ENCODE measurements around the gene GNB2.
"Not testable (repeated sequence)": the region's sequence is repeated elsewhere in the genome, so short reads cannot be mapped to it uniquely, and the experiment has no call there.

Gene GNB2

DNA sequence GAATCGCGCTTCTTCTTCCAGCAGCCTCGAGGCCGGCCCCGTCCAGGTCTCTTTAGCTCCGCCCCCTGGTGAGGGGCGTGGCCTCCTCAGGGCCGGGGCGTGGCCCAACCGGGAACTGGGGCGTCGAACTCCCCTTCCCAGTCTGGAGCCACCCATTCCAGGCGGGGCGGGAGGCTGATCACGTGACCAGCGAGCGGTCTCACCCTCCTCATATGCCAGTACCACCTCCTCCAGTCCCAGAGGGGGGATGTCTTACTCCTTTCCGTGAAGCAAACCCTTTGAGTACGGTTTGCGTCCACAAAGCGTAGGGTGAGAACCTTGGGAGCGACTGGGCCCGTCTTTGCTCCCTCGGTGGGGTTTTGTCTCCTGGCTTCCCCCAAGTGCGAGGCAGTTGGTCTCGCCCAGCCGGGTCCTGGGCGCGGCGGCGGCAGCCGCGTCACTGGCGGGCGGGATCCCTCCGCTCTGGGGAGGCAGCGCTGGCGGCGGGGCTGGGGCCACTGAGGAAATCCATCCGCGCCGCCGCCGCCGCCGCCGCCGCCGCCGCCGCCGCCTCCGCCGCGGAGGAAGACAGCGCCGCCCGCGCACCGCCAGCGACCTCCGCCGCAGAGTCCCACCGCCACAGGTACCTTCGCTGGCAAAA, at the start of gene GNB2:
Gene GNB2, plus strand, starts transcription at position 439 of the 640 bp plus-strand sequence. CDS start 2,526 bp downstream, outside the sequence.
- DNase-seq: peak; percentile 98 to 99

DNA sequence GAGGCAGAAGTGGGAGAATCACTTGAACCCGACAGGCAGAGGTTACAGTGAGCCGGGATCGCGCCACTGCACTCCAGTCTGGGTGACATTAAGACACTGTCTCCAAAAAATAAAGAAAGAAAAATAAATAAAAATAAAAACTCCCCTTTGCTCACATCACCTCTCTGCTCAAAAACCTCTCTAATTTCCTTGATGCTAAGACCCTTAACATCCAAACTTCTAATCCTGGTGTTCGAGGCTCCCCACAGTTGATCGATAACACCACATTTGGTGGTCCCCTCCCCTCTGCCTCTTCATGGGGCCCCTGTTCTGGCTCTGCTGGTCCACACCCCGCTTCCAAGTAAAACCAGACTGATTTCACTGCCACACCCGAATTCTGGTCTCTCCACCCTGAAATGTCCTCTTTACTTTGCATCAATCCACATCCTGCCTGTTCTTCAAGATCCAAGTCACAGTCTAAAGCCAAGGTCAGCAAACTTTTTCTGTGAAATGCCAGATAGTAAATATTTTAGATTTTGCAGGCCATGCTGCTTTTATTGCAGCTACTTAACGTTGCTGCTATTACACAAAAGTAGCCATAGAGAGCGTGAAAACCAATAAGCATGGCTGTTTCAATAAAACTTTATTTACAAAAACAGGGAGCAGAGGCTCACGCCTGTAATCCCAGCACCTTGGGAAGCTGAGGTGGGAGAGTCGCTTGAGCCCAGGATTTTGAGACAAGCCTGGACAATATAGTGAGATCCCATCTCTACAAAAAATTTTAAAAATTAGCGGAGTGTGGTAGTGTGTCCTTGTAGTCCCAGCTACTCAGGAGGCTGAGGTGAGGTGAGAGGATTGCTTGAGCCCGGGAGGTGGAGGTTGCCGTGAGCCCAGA, 49.4 kb upstream of the GNB2 start:
- DNase-seq: no peak

DNA sequence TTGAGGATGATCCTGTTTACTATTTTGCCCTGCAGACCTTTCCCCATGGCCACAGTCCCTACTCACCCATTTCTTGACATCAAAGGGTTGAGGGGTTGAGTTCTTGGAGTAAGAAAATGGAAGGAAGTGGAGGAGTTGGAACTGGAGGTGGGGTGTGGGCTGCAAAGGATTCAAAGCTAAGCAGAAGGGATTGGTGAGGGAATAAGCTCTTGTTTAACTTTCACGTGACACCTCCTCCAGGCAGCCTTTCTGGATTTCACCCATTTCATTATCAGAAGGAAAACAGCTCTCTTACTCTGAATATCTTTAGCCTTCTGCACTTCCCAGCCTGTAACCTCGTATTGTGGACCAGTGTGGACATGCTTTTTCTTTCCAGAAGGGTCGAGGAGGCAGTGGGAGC, 47.5 kb upstream of the GNB2 start:
- no peak for DNase-seq

DNA sequence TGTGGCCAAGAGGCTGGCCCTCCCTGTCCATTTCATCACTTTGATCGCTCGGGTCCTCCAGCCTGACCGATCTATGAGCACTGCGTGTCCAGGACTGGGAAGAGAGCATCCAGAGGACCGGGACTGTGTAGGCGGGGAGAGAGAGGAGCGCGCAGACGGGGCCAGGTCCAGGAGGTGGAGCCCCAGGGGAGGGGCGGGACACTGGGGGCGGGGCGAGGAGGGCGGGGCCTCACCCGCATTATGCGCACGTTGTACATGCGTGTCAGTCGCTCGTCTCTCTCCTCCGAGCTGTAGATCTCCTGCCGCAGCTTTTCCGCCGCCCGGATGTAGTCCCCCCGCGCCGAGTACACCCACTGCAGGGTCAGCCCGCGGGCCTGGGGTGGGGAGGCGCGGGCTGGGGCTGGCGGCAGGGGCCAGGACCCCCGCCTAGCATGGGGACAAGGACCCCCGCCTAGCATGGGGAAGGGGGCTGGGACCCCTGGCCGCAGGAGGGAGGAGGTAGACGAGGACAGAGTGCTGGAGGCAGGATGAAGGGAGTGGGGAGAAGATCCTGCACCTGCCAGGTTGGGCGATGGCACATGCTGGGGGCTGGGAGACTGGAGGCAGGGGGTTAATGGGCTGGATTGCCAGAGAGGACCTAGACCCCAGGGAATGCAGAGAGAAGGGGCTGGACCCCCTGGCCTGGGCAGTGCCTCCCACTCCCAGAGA, 46.9 kb upstream of the GNB2 start:
- DNase-seq: peak; percentile 36 to 53

DNA sequence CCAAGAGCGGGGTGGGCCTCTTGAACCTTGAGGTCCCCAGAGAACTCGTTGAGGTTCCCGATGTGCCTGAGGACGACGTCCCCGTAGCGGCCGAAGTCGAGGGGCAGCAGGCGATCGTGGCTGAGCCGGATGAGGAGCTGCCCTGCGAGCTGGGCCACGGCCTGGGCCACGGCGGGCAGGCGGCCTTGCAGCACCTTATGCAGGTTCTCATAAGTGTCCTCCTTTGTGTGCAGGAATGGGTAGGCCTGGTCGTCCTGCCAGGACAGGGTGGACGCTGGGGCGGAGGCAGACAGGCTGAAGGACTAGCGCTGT, 46.3 kb upstream of the GNB2 start:
- DNase-seq: no peak

DNA sequence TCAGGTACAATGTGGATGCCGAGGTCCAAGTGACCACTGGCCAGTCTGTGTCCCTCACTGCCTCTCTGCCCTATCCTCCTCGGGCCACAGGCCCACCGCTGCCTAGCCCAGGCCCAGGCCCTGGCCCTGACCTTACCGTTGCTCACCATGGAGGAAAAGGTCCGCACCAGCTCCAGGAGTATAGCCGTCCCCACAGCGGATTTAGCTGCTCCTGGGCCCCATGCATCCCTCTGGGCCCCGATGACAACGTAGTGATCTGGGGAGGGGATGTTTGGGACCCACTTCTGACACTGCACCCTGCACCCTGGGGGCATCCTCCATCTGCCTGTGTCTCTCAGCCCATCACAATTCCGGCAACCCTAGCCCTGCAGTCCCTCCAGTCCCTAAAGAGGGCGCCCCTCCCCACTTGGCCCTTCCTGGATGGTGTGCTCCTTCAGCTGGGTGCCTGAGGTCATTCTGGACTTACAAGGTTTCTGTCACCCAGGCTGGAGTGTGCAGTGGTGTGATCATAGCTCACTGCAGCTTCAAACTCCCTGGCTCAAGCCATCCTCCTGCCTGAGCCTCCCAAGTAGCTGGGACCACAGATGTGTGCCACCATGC, 44.3 kb upstream of the GNB2 start:
- DNase-seq: no peak

DNA sequence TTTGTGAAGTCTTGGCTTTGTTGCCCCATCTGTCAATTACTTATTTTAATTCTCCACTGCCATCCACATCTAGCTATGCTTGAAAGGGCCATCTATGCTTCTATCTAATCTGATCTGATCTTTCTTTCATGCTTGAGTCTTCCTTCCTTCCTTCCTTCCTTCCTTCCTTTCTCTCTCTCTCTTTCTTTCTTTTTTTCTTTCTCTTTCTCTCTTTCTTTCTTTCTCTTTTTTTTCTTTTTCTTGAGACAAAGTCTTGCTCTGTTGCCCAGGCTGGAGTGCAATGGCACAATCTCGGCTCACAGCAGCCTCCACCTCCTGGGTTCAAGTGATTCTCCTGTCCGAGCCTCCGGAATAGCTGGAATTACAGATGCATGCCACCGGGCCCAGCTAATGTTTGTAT, 43.5 kb upstream of the GNB2 start:
- no peak for DNase-seq

DNA sequence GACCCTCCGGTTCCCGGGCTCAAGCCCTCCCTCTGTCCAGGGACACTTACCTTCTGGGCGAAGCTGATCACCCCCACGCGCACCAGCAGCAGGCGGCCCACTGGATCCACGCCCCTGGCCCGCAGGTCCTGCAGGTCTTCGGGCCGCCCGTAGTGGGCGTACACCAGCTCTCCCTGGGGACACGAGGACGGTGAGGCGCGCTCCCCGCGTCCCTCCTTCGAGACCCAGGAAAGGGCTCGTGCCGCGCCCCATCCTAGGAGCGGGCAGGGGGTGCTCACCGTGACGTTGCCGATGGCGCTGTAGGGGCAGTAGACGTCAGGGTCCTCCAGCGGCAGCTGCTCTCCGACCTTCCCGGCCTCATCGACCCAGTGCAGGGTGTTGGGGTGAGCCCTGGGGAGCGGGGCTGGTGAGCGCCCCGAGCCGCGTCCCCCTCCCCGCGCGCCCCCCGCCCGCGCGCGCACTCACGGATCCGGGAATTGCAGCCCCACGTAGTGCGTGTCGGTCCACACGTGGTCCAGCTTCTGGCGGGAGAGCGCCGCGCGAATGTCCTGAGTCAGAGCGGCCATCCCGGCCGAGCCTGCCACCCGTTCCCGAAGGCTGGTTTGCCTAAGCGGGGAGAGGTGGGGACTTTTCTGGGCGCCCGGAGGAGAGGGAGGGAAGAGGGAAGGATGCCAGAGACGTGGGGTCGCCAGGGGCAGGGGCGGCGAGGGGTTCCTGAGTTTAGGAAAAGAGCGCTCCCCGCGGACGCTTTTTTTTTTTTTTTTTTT, 40.4 kb upstream of the GNB2 start:
- peak in 1 of 2 experiments; percentile 21 for DNase-seq

DNA sequence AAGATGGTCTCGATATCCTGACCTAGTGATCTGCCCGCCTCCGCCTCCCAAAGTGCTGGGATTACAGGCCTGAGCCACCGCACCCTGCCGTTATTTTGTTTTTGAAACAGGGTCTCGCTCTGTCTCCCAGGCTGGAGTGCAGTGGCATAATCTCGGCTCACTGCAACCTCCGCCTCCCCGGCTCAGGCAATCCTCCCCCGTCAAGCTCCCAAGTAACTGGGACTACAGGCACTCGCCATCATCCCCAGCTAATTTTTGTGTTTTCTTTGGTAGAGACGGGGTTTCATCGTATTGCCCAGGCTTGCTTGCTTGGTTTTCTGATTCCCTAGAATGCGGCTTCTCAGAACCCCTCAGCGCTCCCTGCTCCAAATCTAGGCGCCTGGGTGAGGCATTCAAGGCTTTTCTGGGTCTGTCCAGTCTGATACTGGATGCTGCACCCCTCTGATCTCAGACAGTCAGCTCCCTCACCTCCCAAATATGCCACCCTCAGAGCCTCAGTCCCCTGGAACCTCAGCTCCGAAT, 33.5 kb upstream of the GNB2 start:
- DNase-seq: no peak

DNA sequence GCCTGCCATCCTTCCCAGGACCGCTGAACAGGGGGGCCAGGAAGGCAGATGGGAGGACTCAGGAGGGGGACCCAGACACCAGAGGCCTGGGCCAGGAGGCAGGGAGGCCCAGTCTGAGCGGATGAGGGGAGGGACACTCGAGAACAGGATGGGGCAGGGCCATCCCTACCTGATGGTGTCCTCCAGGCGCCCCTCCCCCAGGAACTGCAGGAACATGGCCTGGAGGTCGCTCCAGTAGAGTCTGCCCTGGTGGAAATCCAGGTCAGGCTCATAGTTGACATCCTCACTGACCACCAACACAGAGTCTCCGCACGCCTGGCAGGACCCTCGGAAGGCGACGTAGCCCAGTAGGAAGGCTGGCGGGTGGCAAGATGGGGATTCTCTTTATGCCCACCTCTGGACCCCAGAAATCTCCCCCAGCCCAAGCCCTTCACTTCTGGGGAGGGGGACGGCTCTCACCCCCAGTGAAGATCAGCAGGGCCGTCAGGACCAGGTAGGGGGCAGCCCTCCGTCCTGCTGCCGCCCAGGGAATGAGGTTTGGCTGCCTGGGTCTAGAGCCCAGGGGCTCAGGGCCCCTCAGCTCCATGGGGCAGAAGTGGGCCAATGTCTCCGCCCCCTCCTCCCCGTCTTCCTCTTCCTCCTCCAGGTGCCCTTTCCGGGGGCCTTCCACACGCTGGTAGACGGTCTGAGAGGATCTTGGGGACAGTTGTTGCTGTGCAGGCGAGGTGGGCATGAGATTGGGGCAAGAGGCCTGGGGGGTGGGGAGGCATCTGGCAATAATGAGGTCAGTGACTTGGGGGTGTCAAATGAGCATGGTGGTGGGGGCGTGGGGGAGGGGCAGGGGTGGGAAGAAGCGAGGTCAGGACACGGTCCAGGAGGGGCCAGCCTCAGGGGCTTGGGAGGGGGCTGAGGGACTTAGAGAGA, 32.8 kb upstream of the GNB2 start:
- no peak for DNase-seq

DNA sequence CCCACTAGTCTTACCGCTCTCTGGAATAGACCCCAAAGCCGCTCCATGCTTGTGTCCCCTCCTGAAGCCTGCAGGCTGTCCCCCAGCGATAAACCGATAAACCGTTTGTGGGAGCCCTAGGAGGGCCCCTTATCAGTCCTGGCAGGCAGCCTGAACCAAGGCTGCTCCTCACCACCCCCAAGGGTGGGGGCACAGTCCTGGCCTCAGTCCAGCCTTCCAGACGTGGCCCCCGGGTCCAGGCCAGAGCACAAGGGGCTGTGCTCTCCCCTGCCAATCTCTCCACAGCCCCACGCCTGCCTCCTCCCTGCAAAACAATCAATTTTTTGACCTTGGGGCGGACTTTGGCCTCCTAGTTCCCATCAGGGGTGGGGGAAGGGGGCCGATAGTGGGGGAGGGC, 32.1 kb upstream of the GNB2 start, which contains the start of gene TFR2:
Gene TFR2, minus strand, starts transcription at position 90 of the 397 bp plus-strand sequence. Its CDS starts 43 bp downstream, at position 47.
- DNase-seq: no peak

DNA sequence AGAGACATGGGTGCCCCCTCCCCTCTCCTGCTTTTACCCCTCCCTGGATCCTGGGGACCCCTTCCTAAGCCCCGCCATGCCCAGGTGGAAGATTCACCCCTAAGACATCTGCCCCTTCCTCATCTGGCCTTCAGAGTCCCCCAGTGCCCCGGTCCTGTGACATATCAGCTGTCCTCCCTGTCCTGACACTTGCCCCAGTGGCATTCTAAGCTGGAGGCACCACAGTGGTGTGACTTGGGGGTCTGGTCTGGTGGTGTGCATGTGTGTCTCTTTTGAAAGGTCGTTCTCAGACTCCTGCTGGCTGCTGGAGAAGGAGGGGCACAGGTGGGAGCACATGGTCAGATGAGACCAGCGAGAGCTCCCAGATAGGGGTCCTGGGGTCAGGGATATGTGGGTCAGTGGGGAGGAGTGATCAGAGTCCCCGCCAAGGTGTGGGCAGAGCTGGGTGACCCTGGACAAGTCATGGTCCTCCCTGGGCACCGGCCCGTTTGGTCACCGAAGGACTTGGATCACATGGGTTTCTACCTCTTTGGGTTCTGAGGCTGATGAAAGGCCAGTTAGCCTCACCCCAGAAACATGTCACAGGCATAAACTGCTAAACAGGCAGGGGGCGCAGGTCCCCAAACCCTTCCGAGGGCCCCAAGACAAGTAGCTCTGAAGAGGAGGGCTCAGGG, 31.5 kb upstream of the GNB2 start:
- DNase-seq: no peak

DNA sequence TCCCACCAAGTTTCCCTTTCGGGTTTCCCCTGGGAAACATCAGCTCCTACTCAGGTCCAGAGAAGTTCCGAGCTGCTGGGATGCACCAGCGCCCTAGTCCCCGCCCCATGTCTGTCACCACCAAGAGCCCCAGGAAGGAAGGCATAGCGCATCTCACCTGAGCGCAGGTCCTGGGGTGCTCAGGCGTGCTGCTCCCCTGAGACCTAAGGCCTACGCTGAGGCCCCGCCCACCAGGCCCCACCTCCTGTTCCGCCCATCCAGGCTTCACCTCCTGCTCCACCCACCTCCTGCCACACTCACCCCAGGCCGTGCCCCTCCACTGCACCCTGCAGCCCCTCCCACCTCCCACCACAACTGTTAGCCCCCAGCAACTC, 31.0 kb upstream of the GNB2 start:
- no peak for DNase-seq

DNA sequence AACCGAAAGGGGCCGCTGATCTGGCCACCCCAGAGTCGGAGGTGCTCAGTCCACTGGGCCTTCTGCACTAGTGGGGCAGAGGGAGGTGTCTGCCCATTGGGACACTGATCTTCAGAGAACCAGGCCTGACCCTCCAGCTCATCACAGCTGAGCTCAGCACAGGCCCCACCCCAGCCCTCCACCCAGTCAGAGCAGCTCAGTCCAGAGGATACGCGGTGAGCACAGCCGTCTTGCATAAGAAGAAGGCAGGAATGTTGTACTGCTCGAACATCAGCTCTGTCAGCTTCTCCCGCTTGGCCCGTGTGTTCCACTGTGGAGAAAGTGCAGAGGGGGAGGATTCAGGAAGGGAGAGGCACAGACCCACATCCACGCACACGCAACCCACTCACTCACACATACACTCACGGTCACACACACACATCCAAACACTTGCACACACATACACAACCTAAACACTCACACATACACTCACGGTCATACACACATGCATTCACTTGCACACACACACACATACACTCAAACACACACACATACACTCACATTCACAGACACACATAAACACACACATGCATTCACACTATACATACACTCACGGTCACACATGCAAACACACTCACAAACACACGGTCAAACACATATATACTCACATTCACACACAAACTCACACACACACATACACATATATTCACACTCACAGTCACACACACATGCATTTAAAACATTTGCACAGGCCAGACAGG, 23.5 kb upstream of the GNB2 start:
- no peak for DNase-seq

DNA sequence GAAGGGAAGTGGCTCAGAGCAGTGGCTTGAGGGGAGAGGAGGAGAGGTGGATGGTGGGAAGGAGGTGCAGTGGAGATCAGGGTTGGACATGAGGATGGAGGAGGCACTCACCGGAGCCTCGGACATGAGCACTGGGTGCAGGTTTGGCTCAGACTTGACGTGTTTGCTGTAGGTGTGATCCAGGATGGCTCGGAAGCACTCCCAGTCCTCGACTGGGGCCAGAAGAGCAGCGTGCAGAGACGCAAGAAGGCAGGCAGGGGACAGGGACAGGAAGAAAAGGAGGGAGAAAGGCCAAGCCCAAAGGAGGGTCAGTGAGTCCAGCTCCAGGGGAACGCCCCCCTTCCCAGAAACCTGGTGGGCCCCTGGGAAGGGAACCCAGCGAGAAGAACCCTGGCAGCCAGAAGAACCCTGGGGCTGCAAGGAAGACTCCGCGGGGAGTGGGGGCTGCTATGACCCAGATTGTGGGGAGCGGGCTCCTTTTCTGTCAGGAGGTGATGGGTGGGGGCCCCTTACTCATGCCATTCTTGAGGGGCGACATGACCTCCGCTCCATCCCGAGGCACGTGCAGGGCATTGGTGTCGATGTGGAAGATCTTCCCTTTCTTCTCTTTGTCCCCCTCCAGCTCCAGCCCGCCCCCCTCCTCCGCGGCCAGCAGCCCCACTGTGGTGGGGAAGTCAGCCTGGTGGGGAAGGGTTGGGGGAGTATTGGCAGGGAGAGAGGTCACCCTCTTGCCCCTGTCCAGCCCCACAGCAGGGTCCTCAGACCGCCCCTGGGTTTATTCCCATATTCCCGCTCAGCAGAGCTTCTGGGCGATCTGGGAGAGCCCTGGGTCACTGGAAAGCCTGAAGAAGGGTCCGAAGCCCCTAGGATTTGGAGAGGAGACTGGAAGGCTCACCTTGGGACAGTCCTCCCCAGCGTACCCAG, 18.4 kb upstream of the GNB2 start:
- DNase-seq: no peak

DNA sequence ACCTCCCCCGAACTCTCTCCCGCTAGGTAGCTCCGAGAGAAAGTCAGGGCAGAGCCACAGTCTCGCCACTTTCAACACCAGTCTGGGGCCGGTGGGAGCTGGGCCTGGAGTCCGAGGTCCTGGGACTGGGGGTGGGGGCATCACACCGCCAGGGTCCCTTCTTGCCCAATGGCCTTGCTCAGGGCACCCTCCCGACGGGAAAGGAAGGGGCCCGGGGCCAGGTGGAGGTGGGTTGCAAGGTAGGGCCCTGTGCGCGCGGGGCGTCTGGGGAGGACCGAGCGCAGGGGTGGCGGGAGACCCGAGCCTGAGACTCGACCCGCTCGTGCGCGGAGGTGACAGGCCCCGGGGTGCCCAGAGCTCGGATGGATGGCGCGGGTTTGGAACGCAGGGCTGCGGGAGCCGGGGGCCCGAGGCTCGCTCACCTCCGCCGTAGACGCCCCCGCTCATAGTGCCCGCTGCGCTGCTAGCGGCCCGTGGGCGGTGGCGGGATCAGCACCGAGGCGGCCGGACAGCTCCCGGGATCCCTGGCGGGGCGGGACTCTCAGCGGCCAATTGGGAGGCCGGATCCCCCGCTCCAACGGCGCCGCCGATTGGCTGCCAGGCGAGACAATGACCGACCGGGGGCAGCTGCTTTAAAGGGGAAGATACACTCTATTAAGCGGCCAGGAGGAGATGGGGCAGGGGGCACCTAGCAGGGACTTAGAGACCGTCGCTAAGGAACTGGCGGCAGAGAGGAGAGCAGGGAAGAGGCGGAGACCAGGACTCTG, 17.4 kb upstream of the GNB2 start, which contains the start of gene ACTL6B:
Gene ACTL6B, minus strand, starts transcription at position 541 of the 767 bp plus-strand sequence. Its CDS starts 94 bp downstream, at position 447.
- peak; percentile 36 to 88 for DNase-seq

DNA sequence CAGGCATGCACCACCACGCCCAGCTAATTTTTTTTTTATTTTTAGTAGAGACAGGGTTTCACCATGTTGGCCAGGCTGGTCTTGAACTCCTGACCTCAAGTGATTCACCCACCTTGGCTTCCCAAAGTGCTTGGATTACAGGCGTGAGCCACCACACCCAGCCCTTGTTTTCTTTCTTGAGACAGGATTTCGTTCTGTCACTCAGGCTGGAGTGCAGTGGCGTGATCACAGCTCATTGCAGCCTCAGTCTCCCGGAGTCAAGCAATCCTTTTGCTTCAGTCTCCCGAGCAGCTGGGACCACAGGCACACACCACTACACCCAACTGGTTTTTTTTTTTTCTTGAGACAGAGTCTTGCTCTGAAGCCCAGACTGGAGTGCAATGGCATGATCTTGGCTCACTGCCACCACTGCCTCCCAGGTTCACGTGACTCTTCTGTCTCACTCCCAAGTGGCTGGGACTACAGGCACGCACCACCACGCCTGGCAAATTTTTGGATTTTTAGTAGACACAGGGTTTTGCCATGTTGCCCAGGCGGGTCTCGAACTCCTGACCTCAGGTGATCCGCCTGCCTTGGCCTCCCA, 11.3 kb upstream of the GNB2 start:
- DNase-seq: not testable (repeated sequence)

Measured in NCI-H187 (cell line).